AG08395 (cell line): ENCODE results near the gene C1QB.
A peak's percentile ranks its signal among the peaks of the same experiment; 100 is the strongest.
"Not testable (repeated sequence)": the region's sequence is repeated elsewhere in the genome, so short reads cannot be mapped to it uniquely, and the experiment has no call there.

Experiments used
- DNase-seq: peaks from one replicate; pipeline ENCODE4 v3.0.0; 2012; ENCODE audit warnings: mixed read lengths, low spot score

The C1QB gene

GRCh38 chr1:22666412-22666811 is 13.4 kb downstream of the C1QB start:
- no peak for DNase-seq

GRCh38 chr1:22668840-22669239 is 15.8 kb downstream of the C1QB start:
- DNase-seq: not testable (repeated sequence)

- no peak for DNase-seq
Measured at GRCh38 chr1:22670352-22670975, 17.4 kb downstream of the C1QB start.

- DNase-seq: no peak
Measured at GRCh38 chr1:22671999-22672398, 19.0 kb downstream of the C1QB start.

GRCh38 chr1:22673486-22674409 is 20.7 kb downstream of the C1QB start:
- DNase-seq: peak; percentile 71

- DNase-seq: no peak
Measured at GRCh38 chr1:22674410-22674749, 21.3 kb downstream of the C1QB start.

GRCh38 chr1:22676151-22676550 is 23.1 kb downstream of the C1QB start:
- not testable (repeated sequence) for DNase-seq

GRCh38 chr1:22676916-22677583 is 24.0 kb downstream of the C1QB start:
- no peak for DNase-seq

- DNase-seq: no peak
Measured at GRCh38 chr1:22677931-22678896, 25.2 kb downstream of the C1QB start.

- DNase-seq: no peak
Measured at GRCh38 chr1:22680726-22681125, 27.7 kb downstream of the C1QB start.

GRCh38 chr1:22681556-22682276 is 28.7 kb downstream of the C1QB start:
- DNase-seq: no peak

GRCh38 chr1:22683547-22683946 is 30.5 kb downstream of the C1QB start:
- no peak for DNase-seq

- no peak for DNase-seq
Measured at GRCh38 chr1:22685591-22686059, 32.6 kb downstream of the C1QB start.

GRCh38 chr1:22687191-22687590 is 34.2 kb downstream of the C1QB start:
- no peak for DNase-seq

- DNase-seq: no peak
Measured at GRCh38 chr1:22688466-22688865, 35.4 kb downstream of the C1QB start.

- DNase-seq: peak; percentile 95
Measured at GRCh38 chr1:22689505-22689904, 36.5 kb downstream of the C1QB start.

- DNase-seq: no peak
Measured at GRCh38 chr1:22691031-22691753, 38.2 kb downstream of the C1QB start.

GRCh38 chr1:22694172-22694571 is 41.1 kb downstream of the C1QB start:
- DNase-seq: no peak

- DNase-seq: no peak
Measured at GRCh38 chr1:22696610-22697009, 43.6 kb downstream of the C1QB start.

- DNase-seq: no peak
Measured at GRCh38 chr1:22697980-22698379, 44.9 kb downstream of the C1QB start.
